Stimulated activated CD8-positive, alpha-beta memory T cell treated with anti-CD3 and anti-CD28 coated beads, Interleukin-2, amount 100 ng/mL, for 1 hour (primary cell): ENCODE measurements around the gene SFI1.
"Not testable (repeated sequence)": the region's sequence is repeated elsewhere in the genome, so short reads cannot be mapped to it uniquely, and the experiment has no call there.

Experiments
- DNase-seq, 2 donors: peaks; one replicate each; pipeline ENCODE4 v3.0.0-alpha.2; 2020; ENCODE audit warnings: low read depth in 2 of 2

The SFI1 gene

GRCh38 chr22:31635638-31636306 lies 139.4 kb downstream of the SFI1 start:
- no peak for DNase-seq

GRCh38 chr22:31637447-31637890 lies 141.1 kb downstream of the SFI1 start:
- no peak for DNase-seq

DNA sequence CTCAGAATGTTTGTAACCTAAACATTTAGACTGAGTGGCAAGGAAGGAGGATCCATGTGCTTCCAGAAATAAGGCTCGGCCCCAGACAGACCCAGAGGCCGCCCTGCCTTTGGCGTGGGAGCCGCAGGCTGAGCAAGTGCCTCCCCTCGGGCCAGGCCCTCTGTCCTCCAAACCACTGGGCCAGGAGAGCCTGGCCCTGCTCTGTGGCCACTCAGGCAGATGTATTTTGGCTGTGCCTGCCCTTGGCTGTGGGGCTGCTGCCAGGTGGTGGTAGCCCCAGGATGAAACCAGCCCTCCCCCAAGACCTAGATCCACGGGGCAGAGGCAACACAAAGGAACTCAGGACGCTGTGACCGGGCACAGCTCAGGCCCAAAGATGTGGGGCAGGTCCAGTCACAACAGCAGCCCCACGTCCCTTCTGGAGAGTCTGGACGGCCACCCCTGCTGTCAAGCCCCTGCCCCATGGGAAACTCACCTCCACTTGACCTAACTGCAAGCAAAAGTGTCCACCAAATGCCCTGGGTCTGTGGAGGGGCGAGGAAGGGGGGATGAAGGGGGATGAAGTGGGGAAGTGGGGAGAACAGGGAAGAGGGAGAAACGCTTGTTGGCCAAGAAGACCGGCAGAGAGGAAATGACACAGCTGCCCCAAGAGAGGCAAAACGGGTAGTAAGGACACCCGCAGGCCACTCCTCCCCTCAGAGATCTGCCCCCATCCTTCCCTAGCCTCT lies 141.7 kb downstream of the SFI1 start:
- DNase-seq, result no peak

DNA sequence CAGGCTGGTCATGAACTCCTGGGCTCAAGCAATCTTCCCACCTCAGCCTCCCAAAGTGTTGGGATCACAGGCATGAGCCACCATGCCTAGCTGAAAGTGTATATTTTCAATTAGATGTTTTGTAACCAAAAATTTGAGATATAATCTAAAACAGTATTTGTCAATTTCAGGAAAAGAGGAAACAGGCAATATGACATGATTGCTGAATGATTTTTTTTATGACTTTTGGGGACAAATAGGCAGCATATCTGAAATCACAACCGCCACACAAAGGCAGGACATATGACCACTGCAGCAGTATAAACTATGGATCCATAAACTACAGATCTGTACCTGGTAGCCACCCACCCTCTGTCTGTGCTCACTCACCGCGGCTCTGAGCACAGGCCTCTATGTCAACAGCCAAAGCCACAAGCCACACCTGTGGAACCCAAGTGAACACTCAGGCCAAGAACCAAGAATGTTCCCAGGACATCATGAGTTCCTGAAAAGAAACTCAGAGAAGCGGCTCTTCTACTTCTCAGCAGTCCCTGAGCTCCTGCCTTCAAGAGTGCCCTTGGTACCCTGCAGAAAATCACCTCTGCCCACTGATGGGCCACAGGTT lies 143.2 kb downstream of the SFI1 start:
- DNase-seq, result no peak

DNA sequence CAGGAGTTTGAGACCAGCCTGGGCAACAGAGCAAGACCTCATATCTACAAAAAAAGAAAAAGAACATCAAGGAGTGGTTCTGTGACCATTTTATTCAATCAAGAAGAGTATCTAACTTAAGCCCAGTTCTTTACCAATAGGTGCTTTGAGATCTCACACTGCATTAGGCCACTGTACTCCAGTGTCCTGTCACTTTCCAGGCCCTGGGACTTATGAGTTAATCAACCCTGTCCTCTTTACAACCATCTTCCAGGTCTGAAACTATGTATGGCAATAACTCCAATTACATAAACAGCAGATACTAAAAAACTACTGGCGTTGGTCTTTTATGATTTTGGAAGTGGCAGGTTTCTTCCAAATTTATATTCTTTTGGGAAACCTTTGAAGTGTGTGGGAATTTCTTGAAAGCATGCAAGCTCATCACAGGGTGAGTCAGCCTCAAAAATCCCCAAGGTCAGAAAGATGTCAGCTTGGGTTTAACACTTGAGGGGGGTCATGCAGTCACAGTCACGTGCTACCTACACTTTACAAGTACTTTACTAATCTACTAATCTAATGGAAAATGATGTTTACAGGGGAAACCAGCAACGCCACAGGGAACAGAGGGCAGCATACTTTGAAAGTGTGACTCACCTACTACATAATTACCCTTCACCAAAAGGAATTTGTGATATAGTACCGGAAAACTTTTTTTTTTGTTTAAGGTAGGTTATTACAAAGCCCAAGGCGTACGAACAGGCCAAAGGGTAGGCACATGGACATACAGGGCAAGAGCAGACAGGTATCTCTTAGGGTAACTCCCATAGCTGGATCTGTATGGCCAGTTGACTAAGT lies 150.1 kb downstream of the SFI1 start:
- DNase-seq, result no peak

- DNase-seq, result no peak
These were observed 150.7 kb downstream of the SFI1 start for GRCh38 chr22:31647066-31647465.

- no peak for DNase-seq
These were observed 151.4 kb downstream of the SFI1 start for GRCh38 chr22:31647523-31648320.

DNA sequence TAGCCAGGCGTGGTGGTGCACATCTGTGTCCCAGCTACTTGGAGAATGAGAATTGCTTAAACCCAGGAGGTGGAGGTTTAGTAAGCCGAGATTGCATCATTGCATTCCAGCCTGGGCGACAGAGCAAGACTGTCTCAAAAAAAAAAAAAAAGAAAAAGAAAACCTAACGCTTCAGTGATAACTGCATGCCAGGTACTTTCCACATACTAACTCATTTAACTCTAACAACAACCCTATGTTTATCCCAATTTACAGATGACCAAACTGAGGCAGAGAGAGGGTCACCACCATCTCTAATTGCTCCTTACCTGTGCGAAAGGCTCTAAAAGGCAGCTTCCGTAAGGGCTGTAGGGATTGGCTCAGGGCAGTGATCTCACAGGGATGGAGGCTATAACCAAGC lies 154.1 kb downstream of the SFI1 start:
- no peak for DNase-seq

GRCh38 chr22:31651664-31652063 lies 155.3 kb downstream of the SFI1 start:
- DNase-seq, result no peak

DNA sequence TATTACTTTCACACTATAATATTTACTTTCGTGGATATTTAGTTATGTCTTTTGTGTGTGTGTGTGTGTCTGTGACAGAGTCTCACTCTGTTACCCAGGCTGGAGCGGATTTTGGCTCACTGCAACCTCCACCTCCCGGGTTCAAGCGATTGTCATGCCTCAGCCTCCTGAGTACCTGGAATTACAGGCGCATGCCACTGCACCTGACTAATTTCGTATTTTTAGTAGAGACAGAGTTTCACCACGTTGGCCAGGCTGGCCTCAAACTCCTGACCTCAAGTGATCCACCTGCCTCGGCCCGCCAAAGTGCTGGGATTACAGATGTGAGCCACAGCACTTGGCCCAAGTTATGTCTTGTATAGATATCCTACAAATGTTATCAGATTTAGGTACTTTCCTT lies 155.8 kb downstream of the SFI1 start:
- DNase-seq, result no peak

DNA sequence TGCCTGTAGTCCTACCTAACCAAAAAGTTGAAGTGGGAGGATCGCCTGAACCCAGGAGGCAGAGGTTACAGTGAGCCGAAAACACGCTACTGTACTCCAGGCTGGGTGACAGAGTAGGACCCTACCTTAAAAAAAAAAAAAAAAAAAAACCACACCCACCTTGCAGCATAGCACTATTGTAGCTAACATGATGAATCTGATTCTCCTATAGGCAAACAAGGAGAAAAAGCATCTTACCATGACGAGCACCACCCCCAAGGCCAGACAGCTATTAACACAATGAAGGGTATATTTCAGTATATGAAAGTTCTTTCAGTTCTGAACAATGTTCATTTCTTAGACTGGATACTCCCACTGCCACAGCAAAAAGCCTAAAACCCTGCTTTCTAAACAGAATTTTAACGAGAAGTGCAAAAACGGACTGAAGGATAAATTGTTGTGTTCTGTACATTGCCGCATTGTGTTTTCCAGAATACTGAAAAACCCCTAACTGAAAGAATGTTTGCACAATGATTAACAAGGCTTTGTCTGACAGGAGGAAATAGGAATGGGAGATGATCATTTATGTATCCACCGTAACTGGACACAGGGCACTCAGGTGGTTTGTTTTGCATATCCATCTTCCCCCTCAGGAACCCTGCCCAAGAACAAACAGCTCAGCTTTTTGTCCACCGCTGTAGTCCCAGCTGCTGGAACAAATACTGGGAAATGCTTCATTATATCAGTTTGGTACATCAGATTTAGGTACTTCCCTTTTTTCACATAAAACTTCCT lies 156.8 kb downstream of the SFI1 start:
- no peak for DNase-seq

DNA sequence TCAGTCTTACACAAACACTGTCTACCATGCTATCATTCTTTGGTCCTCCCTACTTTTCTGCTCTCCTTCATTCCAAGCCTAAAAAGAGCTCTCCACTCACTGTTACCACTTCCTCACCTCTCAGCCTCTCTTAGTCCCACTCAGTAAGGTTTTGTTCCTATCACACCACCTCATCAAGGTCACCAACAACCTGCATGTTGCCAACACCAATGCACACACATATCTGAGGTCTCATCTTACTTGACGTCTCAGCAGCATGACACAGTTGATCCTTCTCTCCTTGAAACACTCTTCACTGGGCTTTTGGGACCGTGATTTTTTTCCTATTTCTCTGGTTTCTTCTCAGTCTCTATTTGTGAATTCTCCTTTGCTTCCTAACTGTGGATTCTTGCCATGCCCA lies 157.6 kb downstream of the SFI1 start:
- no peak for DNase-seq

- no peak for DNase-seq
These were observed 158.1 kb downstream of the SFI1 start for GRCh38 chr22:31654408-31654807.

- DNase-seq, result no peak
These were observed 162.9 kb downstream of the SFI1 start for GRCh38 chr22:31659246-31659645.

- DNase-seq, result not testable (repeated sequence)
These were observed 164.6 kb downstream of the SFI1 start for GRCh38 chr22:31660860-31661341.

DNA sequence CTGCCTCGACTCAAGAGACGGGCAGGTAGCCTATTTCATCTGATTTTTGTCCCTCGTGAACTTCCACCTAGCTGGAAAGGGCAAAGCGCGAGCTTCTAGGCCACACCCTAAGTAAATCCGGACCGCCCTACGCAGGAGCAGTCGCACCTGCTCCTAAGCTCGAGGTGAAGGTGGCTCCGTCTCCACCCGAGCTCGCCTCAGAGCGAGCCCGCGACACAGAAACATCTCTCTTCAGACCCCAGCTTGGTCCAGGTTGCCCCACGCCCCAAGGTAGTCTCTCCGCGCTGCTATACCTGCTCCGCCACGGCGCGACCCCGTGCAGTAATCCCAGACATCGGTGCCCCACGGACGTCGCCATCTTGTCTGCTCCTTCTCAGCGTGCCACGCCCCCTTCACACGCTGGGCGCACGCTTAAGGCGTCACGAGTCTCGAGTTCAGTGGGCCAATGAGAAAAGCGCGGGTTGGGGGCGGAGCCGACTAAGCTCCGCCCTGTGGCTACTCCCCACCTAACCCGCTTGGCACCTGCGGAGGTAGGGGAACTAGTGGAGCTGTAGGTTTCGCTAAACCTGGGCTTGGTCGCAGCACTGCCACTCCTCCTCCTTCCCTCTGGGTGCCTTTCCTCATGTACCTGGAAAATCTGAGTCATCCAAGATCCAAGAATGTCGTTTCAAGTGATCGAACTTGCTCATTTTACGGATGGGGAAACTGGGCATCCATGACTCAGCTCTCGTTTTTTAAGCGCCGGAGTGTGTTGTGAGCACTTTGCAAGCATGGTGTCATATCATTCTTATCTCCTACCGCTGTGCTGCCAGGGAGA lies 165.7 kb downstream of the SFI1 start, which contains the start of gene PISD:
Gene PISD (minus strand): TSS at position 365 of the 817 bp plus-strand sequence. CDS start 7 bp downstream, at position 358.
- peak; percentile 92 to 93 for DNase-seq

GRCh38 chr22:31662668-31663037 lies 166.3 kb downstream of the SFI1 start:
- no peak for DNase-seq
